A549 treated with AZD9567 at 1 μM for 4 hours (cell line): ENCODE results near the gene PIK3AP1. TPM values are rescaled to one million over a fixed set of nuclear protein-coding genes. Genes with fewer than 3 reads are reported as not detected.

Experiments
- total RNA-seq: library from RNA; stranded (reverse); fragments of 200-300 nt; extraction: Qiagen RNA extraction; gene quantifications from 5 replicates; pipeline ENCODE4 v1.2.3, GENCODE V29; 2022; ENCODE audit not compliant: insufficient read depth

PIK3AP1 gene, protein sequence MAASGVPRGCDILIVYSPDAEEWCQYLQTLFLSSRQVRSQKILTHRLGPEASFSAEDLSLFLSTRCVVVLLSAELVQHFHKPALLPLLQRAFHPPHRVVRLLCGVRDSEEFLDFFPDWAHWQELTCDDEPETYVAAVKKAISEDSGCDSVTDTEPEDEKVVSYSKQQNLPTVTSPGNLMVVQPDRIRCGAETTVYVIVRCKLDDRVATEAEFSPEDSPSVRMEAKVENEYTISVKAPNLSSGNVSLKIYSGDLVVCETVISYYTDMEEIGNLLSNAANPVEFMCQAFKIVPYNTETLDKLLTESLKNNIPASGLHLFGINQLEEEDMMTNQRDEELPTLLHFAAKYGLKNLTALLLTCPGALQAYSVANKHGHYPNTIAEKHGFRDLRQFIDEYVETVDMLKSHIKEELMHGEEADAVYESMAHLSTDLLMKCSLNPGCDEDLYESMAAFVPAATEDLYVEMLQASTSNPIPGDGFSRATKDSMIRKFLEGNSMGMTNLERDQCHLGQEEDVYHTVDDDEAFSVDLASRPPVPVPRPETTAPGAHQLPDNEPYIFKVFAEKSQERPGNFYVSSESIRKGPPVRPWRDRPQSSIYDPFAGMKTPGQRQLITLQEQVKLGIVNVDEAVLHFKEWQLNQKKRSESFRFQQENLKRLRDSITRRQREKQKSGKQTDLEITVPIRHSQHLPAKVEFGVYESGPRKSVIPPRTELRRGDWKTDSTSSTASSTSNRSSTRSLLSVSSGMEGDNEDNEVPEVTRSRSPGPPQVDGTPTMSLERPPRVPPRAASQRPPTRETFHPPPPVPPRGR
- 0.46 to 0.76 TPM (median 0.60 TPM) in 4 of 5 replicates, not detected in the other for total RNA-seq

DNA sequence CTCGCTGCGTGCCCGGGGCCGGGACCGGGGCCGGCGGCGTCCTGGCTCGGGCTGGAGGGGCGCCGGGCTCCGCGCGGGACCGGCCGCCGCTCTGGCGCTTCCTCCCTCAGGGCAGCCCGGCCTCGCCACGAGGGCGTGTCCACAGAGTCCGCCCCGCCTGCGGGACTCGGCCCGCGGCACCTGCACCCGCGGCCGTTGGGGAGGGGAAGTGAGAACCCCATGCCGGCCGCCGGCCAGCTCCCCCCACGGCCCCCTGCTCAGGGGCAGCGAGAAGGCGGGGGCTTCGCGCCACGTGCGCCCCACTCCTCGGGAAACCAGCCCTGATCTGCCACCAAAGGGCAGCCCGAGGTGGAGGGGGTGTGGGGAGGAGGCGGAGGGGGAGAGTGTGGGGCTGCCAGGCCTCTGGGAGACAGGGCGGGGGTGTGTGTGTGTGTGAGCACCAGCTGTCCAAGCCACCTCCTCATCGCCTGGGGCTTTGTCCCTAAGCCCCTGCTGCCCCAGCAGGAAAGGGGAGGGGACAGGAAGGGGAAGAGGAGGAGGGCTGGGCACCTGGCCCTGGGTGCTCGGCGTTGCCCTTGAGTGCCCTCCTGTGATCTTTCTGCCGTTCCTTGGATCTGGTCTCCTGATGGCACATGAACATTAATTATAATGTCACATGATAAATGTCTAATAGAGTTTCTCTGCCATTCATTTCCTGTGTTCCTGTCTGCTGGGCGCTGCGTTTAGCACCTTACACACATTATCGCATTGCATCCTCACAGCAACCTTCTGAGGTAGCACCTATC lies at the start of gene PIK3AP1:
PIK3AP1 (minus strand) TSS at position 93 of the 785 bp plus-strand sequence. CDS start 120 bp downstream, outside the sequence.

DNA sequence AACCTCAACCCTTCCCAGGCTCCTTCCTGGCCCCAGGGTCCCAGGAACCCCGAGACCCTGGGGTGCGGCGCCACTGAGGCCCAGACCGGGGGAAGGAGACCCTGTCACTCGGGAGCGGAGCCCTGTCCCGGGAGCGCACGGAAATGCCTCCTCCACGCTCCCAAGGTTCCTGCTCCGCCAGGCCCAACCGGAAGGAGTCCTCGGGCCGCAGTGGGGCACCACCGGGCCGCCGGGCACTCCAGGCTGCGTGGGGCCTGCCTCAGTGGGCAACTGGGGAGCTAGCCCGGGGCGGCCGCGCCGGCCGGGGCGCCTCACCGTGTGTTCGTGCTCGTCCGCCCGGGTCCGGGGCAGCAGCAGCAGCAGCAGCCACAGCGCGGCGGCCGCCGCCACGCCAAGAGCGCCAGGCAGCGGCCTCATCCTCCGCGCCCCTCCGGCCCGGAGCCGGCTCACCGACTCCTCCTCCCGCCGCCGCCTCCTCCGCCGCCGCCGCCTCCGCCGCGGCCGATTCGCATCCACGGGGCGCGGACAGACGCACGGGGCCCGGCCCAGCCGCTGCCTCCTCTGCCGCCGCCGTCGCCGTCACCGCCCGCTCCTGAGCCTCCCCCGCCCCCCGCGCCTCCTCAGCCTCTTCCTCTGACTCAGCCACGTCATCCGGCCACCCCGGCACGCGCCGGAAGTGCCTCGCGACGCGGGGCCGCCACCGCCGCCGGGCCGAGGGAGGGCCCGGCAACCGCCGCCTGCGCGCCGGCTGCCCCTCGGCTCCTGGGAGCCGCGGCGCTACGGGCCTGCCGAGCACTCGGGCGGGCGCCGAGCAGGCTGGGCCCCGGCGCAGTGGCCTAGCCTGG lies 133.7 kb downstream of the PIK3AP1 start, which contains the start of gene TM9SF3:
TM9SF3 (minus strand) TSS at position 594 of the 845 bp plus-strand sequence; CDS start at position 417, 177 bp downstream.

Other genes with a start within 250 kb of the PIK3AP1 start
- 0.04 to 0.16 TPM (median 0.13 TPM) in 4 of 5 replicates, not detected in the other for gene TLL2, start 206.6 kb downstream of the PIK3AP1 start, total RNA-seq
- 71.4 to 91.5 TPM (median 85.6 TPM) in 5 replicates for gene TM9SF3, start 133.5 kb downstream of the PIK3AP1 start, total RNA-seq
- gene LCOR, start 111.8 kb upstream of the PIK3AP1 start, total RNA-seq: 6.2 to 10.6 TPM (median 9.2 TPM) in 5 replicates